Type B pancreatic cell (in vitro differentiated cells): Measurements from ENCODE around the gene GATB. TPM values are rescaled to one million over a fixed set of nuclear protein-coding genes. Genes with fewer than 3 reads are reported as not detected.

Source experiments
- DNase-seq: peaks from one replicate; pipeline ENCODE4 v3.0.0; 2021; ENCODE audit warnings: mixed read lengths; ENCODE audit not compliant: unreplicated experiment; ENCODE audit errors: extremely low spot score
- H3K27ac Mint-ChIP-seq: 2 replicates; pipeline ENCODE4 v1.8.0; 2021; ENCODE audit warnings: mild to moderate bottlenecking, mixed read lengths
- H3K27me3 Mint-ChIP-seq: 2 replicates; pipeline ENCODE4 v1.8.0; 2021; ENCODE audit warnings: mixed read lengths
- H3K36me3 Mint-ChIP-seq: 2 replicates; pipeline ENCODE4 v1.8.0; 2021; ENCODE audit warnings: mixed read lengths
- H3K4me1 Mint-ChIP-seq: one replicate; pipeline ENCODE4 v1.8.0; 2021; ENCODE audit warnings: mixed read lengths; ENCODE audit not compliant: unreplicated experiment
- H3K4me3 Mint-ChIP-seq: 2 replicates; pipeline ENCODE4 v1.8.0; 2021; ENCODE audit warnings: mild to moderate bottlenecking, mixed read lengths
- H3K9me3 Mint-ChIP-seq: 2 replicates; pipeline ENCODE4 v1.8.0; 2021; ENCODE audit warnings: mixed read lengths
- CTCF ChIP-seq: fragments of 200-600 bp; sonication (generic); conservative IDR thresholded peaks from 2 replicates; pipeline ENCODE4 v1.5.0; 2021; ENCODE audit warnings: antibody characterized with exemption, mild to moderate bottlenecking
- total RNA-seq: library from RNA; stranded (reverse); gene quantifications from 2 replicates; pipeline ENCODE4 v1.2.1, GENCODE V29; 2021; ENCODE audit warnings: low replicate concordance

The GATB gene
- total RNA-seq, 1 donor from 2014 or later: 22.9 TPM

DNA sequence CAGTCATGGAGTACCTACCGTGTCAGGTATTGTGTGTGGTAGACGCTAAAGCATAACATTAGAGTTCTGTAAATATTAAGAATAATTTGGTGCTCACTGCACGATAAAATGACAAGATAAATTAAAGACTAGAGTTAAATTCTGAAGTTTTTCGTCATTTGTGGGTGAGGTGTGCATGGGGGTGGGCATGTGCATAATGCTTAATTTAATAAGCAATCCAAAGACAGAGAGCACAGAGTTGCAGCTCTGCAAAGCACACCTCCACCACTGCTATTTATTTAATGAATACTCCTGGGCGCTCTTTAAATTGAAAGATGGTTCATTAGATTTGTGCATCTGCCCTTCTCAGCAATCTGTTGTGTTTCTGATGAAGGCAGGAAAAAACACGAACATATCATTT, 62.6 kb downstream of the GATB start:
- H3K9me3 Mint-ChIP-seq: no peaks in the 10 kb centered on the region
- no peak for DNase-seq
- no peak for TF ChIP-seq CTCF
- H3K27ac Mint-ChIP-seq: no peak overlapping the region
- no peaks in the 10 kb centered on the region for H3K4me1 Mint-ChIP-seq
- no peaks in the 10 kb centered on the region for H3K27me3 Mint-ChIP-seq
- H3K4me3 Mint-ChIP-seq: no peak overlapping the region
- H3K36me3 Mint-ChIP-seq: peaks cover 28% of the 10 kb centered on the region

- Mint-ChIP-seq H3K4me1 (peaks cover 8% of the 10 kb centered on the region), H3K27ac (no peak overlapping the region), H3K27me3 (no peaks in the 10 kb centered on the region), H3K36me3 (peaks cover 22% of the 10 kb centered on the region), H3K9me3 (no peaks in the 10 kb centered on the region), H3K4me3 (no peak overlapping the region)
- TF ChIP-seq CTCF: no peak
- DNase-seq: no peak
Observed at GRCh38 chr4:151694961-151695720, 65.7 kb downstream of the GATB start.

GRCh38 chr4:151692821-151693673, 67.8 kb downstream of the GATB start:
- no peak for TF ChIP-seq CTCF
- Mint-ChIP-seq H3K4me3 (no peak overlapping the region), H3K4me1 (peaks cover 26% of the 10 kb centered on the region), H3K27ac (no peak overlapping the region), H3K9me3 (no peaks in the 10 kb centered on the region), H3K27me3 (peaks cover 1% of the 10 kb centered on the region), H3K36me3 (peaks cover 16% of the 10 kb centered on the region)
- DNase-seq: no peak

GRCh38 chr4:151692443-151692782, 68.4 kb downstream of the GATB start:
- no peaks in the 10 kb centered on the region for H3K9me3 Mint-ChIP-seq
- H3K36me3 Mint-ChIP-seq: peaks cover 15% of the 10 kb centered on the region
- H3K27me3 Mint-ChIP-seq: peaks cover 2% of the 10 kb centered on the region

More at GRCh38 chr4:151692443-151692782, 68.4 kb downstream of the GATB start:
- DNase-seq: no peak
- no peak overlapping the region for H3K27ac Mint-ChIP-seq
- H3K4me3 Mint-ChIP-seq: no peak overlapping the region
- peaks cover 30% of the 10 kb centered on the region for H3K4me1 Mint-ChIP-seq
- TF ChIP-seq CTCF: no peak
